Keratinocyte (primary cell): Measurements from ENCODE around the gene CACNA1F. TPM values are rescaled to one million over a fixed set of nuclear protein-coding genes. Genes with fewer than 3 reads are reported as not detected.

ENCODE experiments used
- DNase-seq: peaks from one replicate; pipeline ENCODE4 v3.0.0-alpha.2; 2011; ENCODE audit warnings: low read depth, missing footprints, low spot score
- FAIRE-seq: peaks from 2 replicates; lab custom pipeline; 2011; peaks lifted over from hg19 to GRCh38; lab: Jason Lieb, UNC
- H2AFZ ChIP-seq: 2 replicates; pipeline ENCODE4 v1.6.0; 2012; ENCODE audit warnings: low read length, control low read depth, inconsistent platforms; ENCODE audit not compliant: control insufficient read depth
- H3K27ac ChIP-seq: 2 replicates; pipeline ENCODE4 v1.5.1; 2011; ENCODE audit warnings: low read length; ENCODE audit not compliant: control insufficient read depth, insufficient read depth
- H3K27me3 ChIP-seq: 3 replicates; pipeline ENCODE4 v1.6.0; 2011; ENCODE audit warnings: low read length; ENCODE audit not compliant: control insufficient read depth, insufficient read depth; ENCODE audit errors: extremely low read depth
- H3K36me3 ChIP-seq, 2 experiments: 2 replicates in 1 of 2; 3 replicates in 1 of 2; pipeline ENCODE4 v1.5.1; 2011; ENCODE audit warnings: low read length in 2 of 2, mild to moderate bottlenecking in 1 of 2; ENCODE audit not compliant: control insufficient read depth in 2 of 2, insufficient read depth in 2 of 2; ENCODE audit errors: extremely low read depth in 1 of 2
- H3K4me1 ChIP-seq: 3 replicates; pipeline ENCODE4 v1.5.1; 2011; ENCODE audit warnings: low read length; ENCODE audit not compliant: control insufficient read depth, insufficient read depth; ENCODE audit errors: extremely low read depth
- H3K4me2 ChIP-seq: 3 replicates; pipeline ENCODE4 v1.6.0; 2011; ENCODE audit warnings: low read depth, low read length; ENCODE audit not compliant: control insufficient read depth, insufficient read depth; ENCODE audit errors: extremely low read depth
- H3K4me3 ChIP-seq, 3 experiments: fragments of 200-600 bp in 1 of 3; sonication (generic) in 1 of 3; 2 replicates in 2 of 3; 3 replicates in 1 of 3; pipeline ENCODE4 v1.5.1; 2011 to 2016; ENCODE audit warnings: low read length in 3 of 3, mild to moderate bottlenecking in 3 of 3, control low read depth in 2 of 3, inconsistent platforms in 1 of 3, low read depth in 1 of 3, mixed read lengths in 1 of 3, mixed run types in 1 of 3, moderate library complexity in 1 of 3; ENCODE audit not compliant: control insufficient read depth in 2 of 3, insufficient read depth in 2 of 3; ENCODE audit errors: extremely low read depth in 1 of 3
- H3K79me2 ChIP-seq: 2 replicates; pipeline ENCODE4 v1.6.0; 2012; ENCODE audit warnings: low read length; ENCODE audit not compliant: control insufficient read depth, insufficient read depth
- H3K9ac ChIP-seq: 3 replicates; pipeline ENCODE4 v1.6.0; 2011; ENCODE audit warnings: low read length; ENCODE audit not compliant: control insufficient read depth, insufficient read depth; ENCODE audit errors: extremely low read depth
- H3K9me1 ChIP-seq: 3 replicates; pipeline ENCODE4 v1.6.0; 2011; ENCODE audit warnings: low read length; ENCODE audit not compliant: control insufficient read depth, insufficient read depth; ENCODE audit errors: extremely low read depth
- H3K9me3 ChIP-seq: 2 replicates; pipeline ENCODE4 v1.5.1; 2012; ENCODE audit warnings: low read depth, low read length; ENCODE audit not compliant: control insufficient read depth
- H4K20me1 ChIP-seq: 3 replicates; pipeline ENCODE4 v1.6.0; 2011; ENCODE audit warnings: low read length; ENCODE audit not compliant: control insufficient read depth, insufficient read depth; ENCODE audit errors: extremely low read depth
- EZH2 ChIP-seq: IDR thresholded peaks from one replicate; pipeline ENCODE4 v1.6.1; 2012; ENCODE audit warnings: inconsistent platforms, mild to moderate bottlenecking, low read length, moderate library complexity
- dilution Hi-C: fragments of 300-500 bp; cut with MboI; formaldehyde crosslinking; loops from one replicate; pipeline ENCODE4 v1.7.0; 2020; ENCODE audit warnings: low sequenced_read_pairs; ENCODE audit not compliant: extremely low pct_ligation_motif_present
- polyA plus RNA-seq, 5 experiments: library from polyadenylated mRNA; depleted of rRNA in 3 of 5; stranded (reverse) in 3 of 5; stranded (forward) in 1 of 5; unstranded in 1 of 5; fragments of >200 nt; gene quantifications; 1 replicate in 1 of 5; 2 replicates in 3 of 5; 3 replicates in 1 of 5; pipeline versions ENCODE4 v1.2.1 to v1.2.3, GENCODE V29; 2011 to 2012; ENCODE audit warnings: missing spikeins in 2 of 5, low read depth in 1 of 5, low replicate concordance in 1 of 5
- TF ChIP-seq, protein P1 (sequence below), 3 experiments: IDR thresholded peaks in 1 of 3; conservative IDR thresholded peaks in 1 of 3; optimal IDR thresholded peaks in 1 of 3; 2 replicates in 2 of 3; 3 replicates in 1 of 3; pipeline versions ENCODE3 to v1.5.1; 2011; ENCODE audit warnings: low read length in 3 of 3, mild to moderate bottlenecking in 3 of 3, moderate library complexity in 2 of 3, control low read depth in 1 of 3, inconsistent platforms in 1 of 3; ENCODE audit not compliant: insufficient read depth in 2 of 3; ENCODE audit errors: extremely low read depth in 1 of 3

CACNA1F gene
- polyA plus RNA-seq, 1 donor (not counting 4 experiments of a cell fraction or from before 2014, with no cell fraction given) = not detected

GRCh38 chrX:49161632-49162031 is 71.5 kb downstream of the CACNA1F start:
- DNase-seq = no peak
- H4K20me1 ChIP-seq = no peaks in the 10 kb centered on the region
- no peaks in the 10 kb centered on the region for H3K9me1 ChIP-seq
- no peaks in the 10 kb centered on the region for H3K27me3 ChIP-seq
- H3K79me2 ChIP-seq = no peaks in the 10 kb centered on the region
- no peak overlapping the region for H3K27ac ChIP-seq
- dilution Hi-C loops = no loop called here
- H3K4me1 ChIP-seq = peaks cover 7% of the 10 kb centered on the region
- H3K36me3 ChIP-seq = no peaks in the 10 kb centered on the region
- no peak for FAIRE-seq
- no peaks in the 10 kb centered on the region for H3K9me3 ChIP-seq
- H2AFZ ChIP-seq = no peak overlapping the region
- H3K9ac ChIP-seq = no peak overlapping the region
- H3K4me2 ChIP-seq = no peak overlapping the region
- no peak overlapping the region for H3K4me3 ChIP-seq
- no peak for TF ChIP-seq EZH2
- TF ChIP-seq, protein P1, sequence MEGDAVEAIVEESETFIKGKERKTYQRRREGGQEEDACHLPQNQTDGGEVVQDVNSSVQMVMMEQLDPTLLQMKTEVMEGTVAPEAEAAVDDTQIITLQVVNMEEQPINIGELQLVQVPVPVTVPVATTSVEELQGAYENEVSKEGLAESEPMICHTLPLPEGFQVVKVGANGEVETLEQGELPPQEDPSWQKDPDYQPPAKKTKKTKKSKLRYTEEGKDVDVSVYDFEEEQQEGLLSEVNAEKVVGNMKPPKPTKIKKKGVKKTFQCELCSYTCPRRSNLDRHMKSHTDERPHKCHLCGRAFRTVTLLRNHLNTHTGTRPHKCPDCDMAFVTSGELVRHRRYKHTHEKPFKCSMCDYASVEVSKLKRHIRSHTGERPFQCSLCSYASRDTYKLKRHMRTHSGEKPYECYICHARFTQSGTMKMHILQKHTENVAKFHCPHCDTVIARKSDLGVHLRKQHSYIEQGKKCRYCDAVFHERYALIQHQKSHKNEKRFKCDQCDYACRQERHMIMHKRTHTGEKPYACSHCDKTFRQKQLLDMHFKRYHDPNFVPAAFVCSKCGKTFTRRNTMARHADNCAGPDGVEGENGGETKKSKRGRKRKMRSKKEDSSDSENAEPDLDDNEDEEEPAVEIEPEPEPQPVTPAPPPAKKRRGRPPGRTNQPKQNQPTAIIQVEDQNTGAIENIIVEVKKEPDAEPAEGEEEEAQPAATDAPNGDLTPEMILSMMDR (optimal IDR thresholded peaks at IDR 0.05 in 1 of 3, IDR thresholded peaks at IDR 0.05 in 1 of 3, conservative IDR thresholded peaks at IDR 0.05 in 1 of 3; ENCODE audit: extremely low read depth in 1 of 3, insufficient read depth in 2 of 3, low read length in 3 of 3) = no peak

- no peaks in the 10 kb centered on the region for H3K79me2 ChIP-seq
- dilution Hi-C loops = no loop called here
- TF ChIP-seq, protein P1 (optimal IDR thresholded peaks at IDR 0.05 in 1 of 3, IDR thresholded peaks at IDR 0.05 in 1 of 3, conservative IDR thresholded peaks at IDR 0.05 in 1 of 3; ENCODE audit: extremely low read depth in 1 of 3, insufficient read depth in 2 of 3, low read length in 3 of 3) = no peak
- no peak for TF ChIP-seq EZH2
- H3K9ac ChIP-seq = no peak overlapping the region
- no peak overlapping the region for H3K4me2 ChIP-seq
- H3K27me3 ChIP-seq = no peaks in the 10 kb centered on the region
- no peaks in the 10 kb centered on the region for H4K20me1 ChIP-seq
- H3K9me1 ChIP-seq = no peaks in the 10 kb centered on the region
- no peak overlapping the region for H3K27ac ChIP-seq
- no peak for DNase-seq
- no peak overlapping the region for H3K4me3 ChIP-seq
- no peaks in the 10 kb centered on the region for H3K36me3 ChIP-seq
- H2AFZ ChIP-seq = no peak overlapping the region
- H3K4me1 ChIP-seq = peaks cover 7% of the 10 kb centered on the region
- no peak for FAIRE-seq
- no peaks in the 10 kb centered on the region for H3K9me3 ChIP-seq
These were observed 72.2 kb downstream of the CACNA1F start for GRCh38 chrX:49160908-49161307.
